HFFc6 (cell line): ENCODE measurements around the gene CDHR1. TPM values are rescaled to one million over a fixed set of nuclear protein-coding genes. Genes with fewer than 3 reads are reported as not detected.

Source experiments
- DNase-seq: peaks from one replicate; pipeline ENCODE4 v3.0.0-alpha.2; 2018
- H3K27ac Mint-ChIP-seq: 2 replicates; pipeline ENCODE4 v1.8.0; 2020; ENCODE audit warnings: mild to moderate bottlenecking, mixed read lengths
- H3K27me3 Mint-ChIP-seq: 2 replicates; pipeline ENCODE4 v1.8.0; 2021; ENCODE audit warnings: mild to moderate bottlenecking, moderate library complexity, mixed read lengths; ENCODE audit not compliant: insufficient read depth
- H3K36me3 Mint-ChIP-seq: 2 replicates; pipeline ENCODE4 v1.8.0; 2021; ENCODE audit warnings: low read depth, mixed read lengths
- H3K4me1 Mint-ChIP-seq: 2 replicates; pipeline ENCODE4 v1.8.0; 2020; ENCODE audit warnings: low read depth, mixed read lengths
- H3K4me3 Mint-ChIP-seq: 2 replicates; pipeline ENCODE4 v1.8.0; 2020; ENCODE audit warnings: mild to moderate bottlenecking, moderate library complexity, mixed read lengths
- H3K9me3 Mint-ChIP-seq: 2 replicates; pipeline ENCODE4 v1.8.0; 2020; ENCODE audit warnings: mild to moderate bottlenecking, mixed read lengths
- total RNA-seq, 6 experiments: library from RNA; stranded (reverse); fragmentation: NEBNext Ultra II Directional; extraction: Animal tissue kit (Norgen Biotek cat#: 25700); gene quantifications; 2 replicates in 1 of 6; 3 replicates in 5 of 6; pipeline ENCODE4 v1.2.3, GENCODE V29; 2021
- TF ChIP-seq, protein P1 (sequence below): fragments of 200-600 bp; sonication (generic); IDR thresholded peaks from 2 replicates; pipeline ENCODE4 v1.5.0; 2021; ENCODE audit warnings: antibody characterized with exemption, mild to moderate bottlenecking

CDHR1 gene
- total RNA-seq, 6 experiments from 2014 or later = not detected

DNA sequence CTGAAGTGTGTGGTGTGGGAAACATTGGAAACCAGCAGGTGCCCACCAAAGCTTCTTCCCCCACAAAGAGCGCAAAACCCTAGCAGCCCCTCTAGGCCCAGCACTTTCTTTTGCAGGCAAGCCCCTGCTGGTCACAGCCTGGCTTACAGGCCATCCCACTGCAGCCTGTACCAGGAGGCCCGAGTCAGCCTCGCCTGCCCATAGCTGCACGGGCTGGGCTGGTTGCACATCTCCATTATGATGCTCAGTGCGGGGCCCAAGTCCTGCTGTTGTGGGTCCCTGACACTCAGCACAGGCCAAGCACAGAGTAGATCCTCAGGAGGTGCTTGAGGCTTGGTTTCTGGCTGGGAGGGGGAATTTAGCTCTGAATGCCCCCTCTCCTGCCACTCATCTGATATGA lies 8.0 kb downstream of the CDHR1 start:
- TF ChIP-seq, protein P1, sequence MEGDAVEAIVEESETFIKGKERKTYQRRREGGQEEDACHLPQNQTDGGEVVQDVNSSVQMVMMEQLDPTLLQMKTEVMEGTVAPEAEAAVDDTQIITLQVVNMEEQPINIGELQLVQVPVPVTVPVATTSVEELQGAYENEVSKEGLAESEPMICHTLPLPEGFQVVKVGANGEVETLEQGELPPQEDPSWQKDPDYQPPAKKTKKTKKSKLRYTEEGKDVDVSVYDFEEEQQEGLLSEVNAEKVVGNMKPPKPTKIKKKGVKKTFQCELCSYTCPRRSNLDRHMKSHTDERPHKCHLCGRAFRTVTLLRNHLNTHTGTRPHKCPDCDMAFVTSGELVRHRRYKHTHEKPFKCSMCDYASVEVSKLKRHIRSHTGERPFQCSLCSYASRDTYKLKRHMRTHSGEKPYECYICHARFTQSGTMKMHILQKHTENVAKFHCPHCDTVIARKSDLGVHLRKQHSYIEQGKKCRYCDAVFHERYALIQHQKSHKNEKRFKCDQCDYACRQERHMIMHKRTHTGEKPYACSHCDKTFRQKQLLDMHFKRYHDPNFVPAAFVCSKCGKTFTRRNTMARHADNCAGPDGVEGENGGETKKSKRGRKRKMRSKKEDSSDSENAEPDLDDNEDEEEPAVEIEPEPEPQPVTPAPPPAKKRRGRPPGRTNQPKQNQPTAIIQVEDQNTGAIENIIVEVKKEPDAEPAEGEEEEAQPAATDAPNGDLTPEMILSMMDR = no peak
- no peaks in the 10 kb centered on the region for H3K9me3 Mint-ChIP-seq
- H3K27ac Mint-ChIP-seq = no peak overlapping the region
- peaks cover 25% of the 10 kb centered on the region for H3K27me3 Mint-ChIP-seq
- H3K4me3 Mint-ChIP-seq = no peak overlapping the region
- H3K36me3 Mint-ChIP-seq = no peaks in the 10 kb centered on the region
- DNase-seq = no peak
- no peaks in the 10 kb centered on the region for H3K4me1 Mint-ChIP-seq

DNA sequence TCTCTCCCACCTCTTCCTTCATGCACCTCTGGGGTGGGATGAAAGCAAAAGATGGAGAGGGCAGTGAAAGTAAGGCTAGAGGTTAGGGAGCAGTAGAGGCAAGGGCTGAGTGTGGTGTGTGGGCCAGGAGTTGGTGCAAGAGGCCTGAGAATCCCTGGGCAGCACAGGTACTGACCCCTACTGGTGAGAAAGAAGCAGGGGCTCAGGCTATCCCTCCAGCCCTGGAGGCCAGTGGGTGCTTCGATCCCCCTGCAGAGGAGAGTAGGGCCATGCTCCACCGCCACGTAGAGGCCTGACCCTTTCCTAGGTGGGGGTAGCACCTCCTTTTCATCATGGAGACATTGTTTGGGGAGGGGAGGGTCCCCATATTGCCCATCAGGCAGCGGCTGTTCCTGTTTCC lies 9.8 kb downstream of the CDHR1 start:
- no peaks in the 10 kb centered on the region for H3K9me3 Mint-ChIP-seq
- no peaks in the 10 kb centered on the region for H3K36me3 Mint-ChIP-seq
- no peak overlapping the region for H3K27ac Mint-ChIP-seq
- peaks cover 18% of the 10 kb centered on the region for H3K27me3 Mint-ChIP-seq
- no peaks in the 10 kb centered on the region for H3K4me1 Mint-ChIP-seq
- TF ChIP-seq, protein P1 = peak; percentile 63; the same call in 1 of the 2 replicates
- DNase-seq = no peak
- H3K4me3 Mint-ChIP-seq = no peak overlapping the region

DNA sequence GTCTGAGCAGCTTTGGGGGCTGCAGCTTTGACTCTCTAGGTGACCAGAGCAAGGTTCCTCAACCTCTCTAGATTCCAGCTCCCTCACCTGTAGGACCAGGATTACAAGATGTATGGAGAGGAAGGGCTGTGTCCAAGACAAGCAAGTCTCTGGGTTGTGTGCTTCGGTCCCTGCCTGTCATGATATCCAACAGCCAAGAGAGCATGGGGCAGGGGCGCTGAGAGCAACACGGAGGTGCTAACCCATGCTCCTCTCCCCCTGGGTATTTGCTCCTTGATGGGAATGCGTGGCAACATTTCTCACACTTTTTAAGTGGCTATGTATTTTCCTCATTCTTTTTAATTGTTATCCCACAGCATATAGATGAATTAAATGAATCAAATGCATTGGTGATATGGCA lies 10.3 kb downstream of the CDHR1 start:
- Mint-ChIP-seq H3K9me3 (no peaks in the 10 kb centered on the region), H3K4me1 (no peaks in the 10 kb centered on the region), H3K27me3 (peaks cover 14% of the 10 kb centered on the region), H3K27ac (no peak overlapping the region), H3K4me3 (no peak overlapping the region), H3K36me3 (no peaks in the 10 kb centered on the region)
- TF ChIP-seq, protein P1 = no peak
- DNase-seq = no peak

DNA sequence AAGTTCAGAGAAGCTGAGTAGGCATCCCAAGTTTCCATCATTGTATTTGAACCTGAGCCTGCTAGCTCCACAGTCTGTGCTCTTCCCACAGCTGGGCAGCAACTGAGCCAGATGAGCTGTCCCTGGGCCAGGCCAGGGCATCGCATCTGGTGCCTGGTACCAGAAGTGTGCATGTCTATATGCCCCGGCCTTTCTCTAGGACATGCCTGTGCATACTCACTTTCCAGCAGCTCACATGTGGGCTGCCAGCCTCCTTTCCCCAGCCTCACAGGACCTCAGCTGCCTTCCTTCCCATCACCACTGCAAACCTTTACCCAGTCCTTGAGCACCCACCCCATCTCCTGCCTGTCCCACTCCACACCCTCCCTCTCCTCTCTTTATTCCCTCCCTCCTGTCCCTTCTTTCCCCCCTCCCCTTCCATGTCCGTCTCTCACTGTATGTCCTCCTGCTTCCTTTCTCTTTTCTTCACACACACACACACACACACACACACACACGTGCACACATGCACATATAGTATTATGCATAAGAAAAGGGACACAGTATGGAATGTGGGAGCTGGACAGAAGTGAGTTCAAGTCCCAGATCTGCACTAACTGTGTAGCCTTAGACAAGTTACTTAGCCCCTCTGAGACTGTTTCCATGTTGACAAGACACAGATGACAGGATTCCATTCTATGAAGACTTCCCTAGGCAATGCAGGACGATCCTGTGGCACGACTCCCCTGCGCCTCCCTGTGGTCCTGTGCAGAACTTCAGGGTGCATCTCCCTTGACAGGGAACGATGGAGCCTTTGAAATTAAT lies 10.9 kb downstream of the CDHR1 start:
- DNase-seq = peak; percentile 42
- no peaks in the 10 kb centered on the region for H3K4me1 Mint-ChIP-seq
- H3K27ac Mint-ChIP-seq = no peak overlapping the region
- peaks cover 14% of the 10 kb centered on the region for H3K27me3 Mint-ChIP-seq
- H3K36me3 Mint-ChIP-seq = no peaks in the 10 kb centered on the region
- H3K9me3 Mint-ChIP-seq = no peaks in the 10 kb centered on the region
- H3K4me3 Mint-ChIP-seq = no peak overlapping the region
- TF ChIP-seq, protein P1 = peak; percentile 81

DNA sequence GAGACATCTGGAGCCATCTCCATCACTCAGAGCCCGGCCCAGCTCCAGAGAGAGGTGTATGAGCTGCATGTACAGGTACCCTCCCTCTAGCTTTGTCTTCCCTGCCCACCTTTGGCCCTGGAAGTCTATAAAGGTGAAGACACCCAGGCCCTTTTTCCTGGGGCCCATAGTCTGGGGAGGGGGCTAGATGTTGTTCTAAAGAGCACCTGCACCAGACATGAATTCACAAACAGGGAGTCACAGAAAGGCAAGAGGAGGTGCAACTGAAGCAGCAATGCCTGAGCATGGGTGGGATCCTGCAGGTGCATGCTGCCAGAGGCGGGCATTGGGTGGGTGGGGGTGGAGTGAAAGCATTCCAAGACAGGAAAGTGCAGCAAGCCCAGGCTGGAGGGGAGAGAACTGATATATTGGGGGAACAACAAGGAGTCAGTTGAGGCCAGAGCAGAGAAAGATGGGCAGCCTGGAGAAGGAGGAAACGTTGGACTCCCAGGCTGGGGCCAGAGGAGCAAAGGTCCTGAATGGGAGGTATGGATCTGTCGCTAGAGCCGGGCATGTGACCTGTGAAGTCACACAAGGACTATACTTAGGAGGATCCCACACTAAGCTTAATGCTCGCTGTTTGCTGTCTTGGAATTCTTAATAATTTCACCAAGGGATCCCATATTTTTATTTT lies 11.7 kb downstream of the CDHR1 start:
- Mint-ChIP-seq H3K9me3 (no peaks in the 10 kb centered on the region), H3K36me3 (no peaks in the 10 kb centered on the region), H3K27me3 (peaks cover 15% of the 10 kb centered on the region), H3K4me3 (no peak overlapping the region), H3K27ac (no peak overlapping the region), H3K4me1 (no peaks in the 10 kb centered on the region)
- DNase-seq = no peak
- TF ChIP-seq, protein P1 = peak; percentile 31; the same call in 1 of the 2 replicates
